ENCODE data around the gene PDLIM5.

PDLIM5 gene

GRCh38 chr4:94428884-94429283 lies 22.9 kb upstream of the PDLIM5 start:
- H3K4me3 ChIP-seq (ENCODE audit: low read depth, low read length) = no peak overlapping the region
- TF ChIP-seq CTCF (IDR thresholded peaks at IDR 0.05; ENCODE audit: low read depth, low read length) = no peak

GRCh38 chr4:94430406-94430805 lies 21.3 kb upstream of the PDLIM5 start:
- TF ChIP-seq CTCF (IDR thresholded peaks at IDR 0.05; ENCODE audit: low read depth, low read length) = no peak
- H3K4me3 ChIP-seq (ENCODE audit: low read depth, low read length) = no peak overlapping the region

GRCh38 chr4:94431388-94431787 lies 20.4 kb upstream of the PDLIM5 start:
- no peak overlapping the region for H3K4me3 ChIP-seq (ENCODE audit: low read depth, low read length)
- TF ChIP-seq CTCF (IDR thresholded peaks at IDR 0.05; ENCODE audit: low read depth, low read length) = no peak

GRCh38 chr4:94434505-94434904 lies 17.2 kb upstream of the PDLIM5 start:
- no peak overlapping the region for H3K4me3 ChIP-seq (ENCODE audit: low read depth, low read length)
- no peak for TF ChIP-seq CTCF (IDR thresholded peaks at IDR 0.05; ENCODE audit: low read depth, low read length)

- no peak overlapping the region for H3K4me3 ChIP-seq (ENCODE audit: low read depth, low read length)
- TF ChIP-seq CTCF (IDR thresholded peaks at IDR 0.05; ENCODE audit: low read depth, low read length) = no peak
These were observed 15.9 kb upstream of the PDLIM5 start for GRCh38 chr4:94435874-94436273.

GRCh38 chr4:94436512-94436911 lies 15.2 kb upstream of the PDLIM5 start:
- no peak overlapping the region for H3K4me3 ChIP-seq (ENCODE audit: low read depth, low read length)
- no peak for TF ChIP-seq CTCF (IDR thresholded peaks at IDR 0.05; ENCODE audit: low read depth, low read length)

GRCh38 chr4:94439606-94440005 lies 12.1 kb upstream of the PDLIM5 start:
- H3K4me3 ChIP-seq (ENCODE audit: low read depth, low read length) = no peak overlapping the region
- no peak for TF ChIP-seq CTCF (IDR thresholded peaks at IDR 0.05; ENCODE audit: low read depth, low read length)

Data from WI38 (cell line).